Measurements from ENCODE around the gene OSBPL2. TPM values are rescaled to one million over a fixed set of nuclear protein-coding genes. Genes with fewer than 3 reads are reported as not detected.

Gene OSBPL2
- total RNA-seq, 4 donors from 2014 or later, result 24.3 to 35.9 (median 26.3) TPM

- TF ChIP-seq CTCF (IDR thresholded peaks at IDR 0.05), result no peak
- ATAC-seq (ENCODE audit: low FRiP score) (no peak), DNase-seq (ENCODE audit: low spot score) (no peak)
Measured at GRCh38 chr20:62222972-62223371, 15.3 kb upstream of the OSBPL2 start.

- DNase-seq (ENCODE audit: low spot score), result no peak
- ATAC-seq (ENCODE audit: low FRiP score), result no peak
- TF ChIP-seq CTCF (IDR thresholded peaks at IDR 0.05), result no peak
Measured at GRCh38 chr20:62223571-62223970, 14.8 kb upstream of the OSBPL2 start.

- ATAC-seq (ENCODE audit: low FRiP score), result no peak
- no peak for DNase-seq (ENCODE audit: low spot score)
- no peak for TF ChIP-seq CTCF (IDR thresholded peaks at IDR 0.05)
Measured at GRCh38 chr20:62224113-62224855, 14.0 kb upstream of the OSBPL2 start.

GRCh38 chr20:62225026-62225425 is 13.3 kb upstream of the OSBPL2 start:
- DNase-seq (ENCODE audit: low spot score) (no peak), ATAC-seq (ENCODE audit: low FRiP score) (no peak)
- TF ChIP-seq CTCF (IDR thresholded peaks at IDR 0.05), result no peak

- no peak for DNase-seq (ENCODE audit: low spot score)
- ATAC-seq (ENCODE audit: low FRiP score), result no peak
- TF ChIP-seq CTCF (IDR thresholded peaks at IDR 0.05), result no peak
Measured at GRCh38 chr20:62225820-62226635, 12.3 kb upstream of the OSBPL2 start.

- TF ChIP-seq CTCF (IDR thresholded peaks at IDR 0.05), result no peak
- no peak for DNase-seq (ENCODE audit: low spot score)
- ATAC-seq (ENCODE audit: low FRiP score), result no peak
Measured at GRCh38 chr20:62226707-62227590, 11.4 kb upstream of the OSBPL2 start.

Data from omental fat pad (tissue), 4 donors.